ENCODE measurements around the gene JAML. TPM values are rescaled to one million over a fixed set of nuclear protein-coding genes. Genes with fewer than 3 reads are reported as not detected.

JAML gene
- total and polyA plus RNA-seq, 2 of the 13 experiments (the other 11 are each of a cell fraction or from before 2014, with no cell fraction given) = 2.0 to 3.3 TPM

DNA sequence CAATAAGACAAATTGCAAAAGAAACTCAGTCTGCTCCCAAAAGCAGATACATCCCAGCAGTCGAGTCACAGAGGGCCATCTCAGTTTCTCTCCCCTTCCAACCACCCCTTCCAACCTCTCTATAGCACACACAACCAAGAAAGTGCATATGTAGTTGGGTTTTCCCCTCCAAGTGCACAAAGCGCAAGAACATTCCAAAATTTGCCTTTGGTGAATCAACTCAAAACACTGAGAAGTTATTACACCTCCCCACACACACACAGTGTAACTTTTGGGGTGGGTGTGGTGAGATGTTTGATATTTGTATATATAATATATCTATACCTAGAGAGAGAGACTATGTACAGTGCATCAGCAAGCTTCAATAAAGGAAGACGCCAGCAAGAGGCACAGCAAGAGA lies 62.0 kb downstream of the JAML start (continued):
- TF ChIP-seq, protein P1, sequence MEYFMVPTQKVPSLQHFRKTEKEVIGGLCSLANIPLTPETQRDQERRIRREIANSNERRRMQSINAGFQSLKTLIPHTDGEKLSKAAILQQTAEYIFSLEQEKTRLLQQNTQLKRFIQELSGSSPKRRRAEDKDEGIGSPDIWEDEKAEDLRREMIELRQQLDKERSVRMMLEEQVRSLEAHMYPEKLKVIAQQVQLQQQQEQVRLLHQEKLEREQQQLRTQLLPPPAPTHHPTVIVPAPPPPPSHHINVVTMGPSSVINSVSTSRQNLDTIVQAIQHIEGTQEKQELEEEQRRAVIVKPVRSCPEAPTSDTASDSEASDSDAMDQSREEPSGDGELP (IDR thresholded peaks at IDR 0.05; ENCODE audit: borderline replicate concordance, low read depth) = no peak
- no peak for TF ChIP-seq NBN (conservative IDR thresholded peaks at IDR 0.05)
- no peak for TF ChIP-seq ZNF276 (CRISPR knock-in tag; IDR thresholded peaks at IDR 0.05; ENCODE audit: low read depth)
- TF ChIP-seq JARID2 (CRISPR knock-in tag; IDR thresholded peaks at IDR 0.05; ENCODE audit: insufficient replicate concordance) = no peak
- TF ChIP-seq YY1 (IDR thresholded peaks at IDR 0.05; ENCODE audit: insufficient read depth, insufficient replicate concordance, low read depth, low read length) = no peak

DNA sequence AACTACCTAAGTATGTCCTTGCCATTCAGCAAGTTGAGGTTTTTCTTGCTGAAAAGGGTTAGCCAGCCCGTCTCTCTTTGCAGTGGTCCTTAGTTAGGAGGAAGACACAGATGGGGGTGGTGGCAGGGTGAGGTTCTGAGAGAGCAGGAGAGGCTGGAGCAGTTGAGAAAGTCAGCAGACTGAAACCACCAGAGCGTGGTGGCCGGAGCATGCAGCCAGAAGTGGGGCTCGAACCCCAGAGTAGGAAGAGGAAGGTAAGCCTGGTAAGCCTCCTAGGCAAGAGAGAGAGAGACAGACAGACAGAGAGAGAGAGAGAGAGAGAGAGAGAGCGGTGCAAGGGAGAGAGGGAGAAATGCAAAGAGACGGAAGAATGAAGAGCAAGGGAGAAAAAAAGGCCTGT lies 63.0 kb downstream of the JAML start:
- Histone ChIP-seq H3K4me3 (replicated peaks in 1 of 3; ENCODE audit: insufficient read depth in 1 of 3, low read depth in 2 of 3, low read length in 3 of 3) (no peak overlapping the region), H4K20me1 (ENCODE audit: insufficient read depth, low read length) (no peaks in the 10 kb centered on the region), H3K36me3 (replicated peaks in 1 of 2; ENCODE audit: control insufficient read depth in 1 of 2, insufficient read depth in 2 of 2, low read length in 2 of 2) (no peaks in the 10 kb centered on the region), H2AFZ (ENCODE audit: low read length) (no peak overlapping the region), H3K9ac (ENCODE audit: insufficient read depth, low read depth, low read length) (no peak overlapping the region), H3K79me2 (ENCODE audit: insufficient read depth, low read length) (no peaks in the 10 kb centered on the region), H3K4me1 (ENCODE audit: insufficient read depth, low read length) (peaks cover 23% of the 10 kb centered on the region), H3K27ac (ENCODE audit: extremely low read length, insufficient read depth, low read length) (no peak overlapping the region), H3K27me3 (ENCODE audit: control insufficient read depth in 1 of 2, insufficient read depth in 2 of 2, low read length in 2 of 2) (peaks cover 13 to 88% of the 10 kb centered on the region in 2 experiments; a peak in 3 of 5 replicates), H3K4me2 (ENCODE audit: low read depth, low read length) (no peak overlapping the region), H3K9me3 (ENCODE audit: low read length) (no peaks in the 10 kb centered on the region)
- ChIA-PET POLR2A (no interaction called here), CTCF (ENCODE audit: low intra/inter-chr PET ratio, low total read pairs) (no interaction called here)
- no TSS peak for BruUV-seq (replicated peaks)
- ATAC-seq (no peak), FAIRE-seq (no peak), DNase-seq (ENCODE audit: low spot score) (no peak)
- intact Hi-C loops (cut with micrococcal nuclease; ENCODE audit: unreplicated experiment) = no loop called here
- no peak for TF ChIP-seq SPEN (CRISPR knock-in tag; IDR thresholded peaks at IDR 0.05; ENCODE audit: low read depth)
- WGBS (ENCODE audit: low lambda C conversion rate) = 21% methylated on average over 6 of the region's 6 CpGs
- in situ Hi-C loops (cut with HindIII; ENCODE audit: extremely low pct_ligation_motif_present, low pct_unique_long_range_greater_than_20kb) = no loop called here
